Panc1 (cell line): ENCODE data around the gene LOXL3. TPM values are rescaled to one million over a fixed set of nuclear protein-coding genes. Genes with fewer than 3 reads are reported as not detected.

ENCODE experiments used
- ATAC-seq: fragments of 200-7000 bp; cut with Tn5 transposase; 2 replicates; pipeline ENCODE4 v1.9.1; 2020; ENCODE audit warnings: mild to moderate bottlenecking, moderate library complexity
- BruUV-seq: library from RNA; stranded (reverse); fragments of 400-500 nt; replicated peaks from 2 replicates; lab custom pipeline; 2021; lab: Mats Ljungman, UMichigan
- CTCF ChIA-PET: fragments of 300-600 bp; sonication (Branson Sonifier 250); formaldehyde crosslinking; loops from one replicate; lab custom pipeline; 2022; ENCODE audit warnings: antibody characterized with exemption; lab: Charles Lee
- POLR2A ChIA-PET: fragments of 300-600 bp; sonication (Branson Sonifier 250); formaldehyde crosslinking; loops from one replicate; lab custom pipeline; 2022; ENCODE audit warnings: antibody characterized with exemption; lab: Charles Lee
- DNase-seq: peaks from one replicate; pipeline ENCODE4 v3.0.0-alpha.2; 2010; ENCODE audit warnings: low read depth, low spot score
- H3K27ac ChIP-seq: 2 replicates; pipeline ENCODE4 v1.5.1; 2011; ENCODE audit warnings: mild to moderate bottlenecking, low read length, inconsistent platforms
- H3K27me3 ChIP-seq: fragments of 200-500 bp; sonication (Bioruptor generic); 2 replicates; pipeline ENCODE4 v1.6.0; 2014; ENCODE audit warnings: low read length, inconsistent platforms; ENCODE audit not compliant: control insufficient read depth, insufficient read depth
- H3K36me3 ChIP-seq: fragments of 200-500 bp; sonication (Bioruptor generic); 2 replicates; pipeline ENCODE4 v1.5.1; 2014; ENCODE audit warnings: inconsistent platforms, mild to moderate bottlenecking, low read length, moderate library complexity; ENCODE audit not compliant: control insufficient read depth, insufficient read depth
- H3K4me1 ChIP-seq: 2 replicates; pipeline ENCODE4 v1.5.1; 2011; ENCODE audit warnings: inconsistent platforms, mild to moderate bottlenecking, low read length, moderate library complexity; ENCODE audit not compliant: control insufficient read depth, insufficient read depth
- H3K4me3 ChIP-seq, 2 experiments: 2 replicates each; pipeline ENCODE4 v1.5.1; 2011 to 2012; ENCODE audit warnings: low read depth in 2 of 2, low read length in 2 of 2, mild to moderate bottlenecking in 2 of 2, inconsistent platforms in 1 of 2, moderate library complexity in 1 of 2
- H3K9me3 ChIP-seq: fragments of 200-500 bp; sonication (Bioruptor generic); 2 replicates; pipeline ENCODE4 v1.5.1; 2014; ENCODE audit warnings: low read depth, mild to moderate bottlenecking, inconsistent platforms, low read length, moderate library complexity; ENCODE audit not compliant: control insufficient read depth, insufficient read depth
- POLR2AphosphoS5 ChIP-seq: IDR thresholded peaks from 2 replicates; pipeline ENCODE4 v1.6.1; 2012; ENCODE audit warnings: mild to moderate bottlenecking, low read depth, low read length, moderate library complexity
- REST ChIP-seq, 2 experiments: IDR thresholded peaks; 2 replicates each; pipeline ENCODE4 v1.6.1; 2011 to 2012; ENCODE audit warnings: low read depth in 2 of 2, control low read depth in 1 of 2, low read length in 1 of 2, mild to moderate bottlenecking in 1 of 2, moderate library complexity in 1 of 2; ENCODE audit not compliant: insufficient read depth in 1 of 2
- SIN3A ChIP-seq: IDR thresholded peaks from 2 replicates; pipeline ENCODE4 v1.6.1; 2012; ENCODE audit warnings: low read depth, mild to moderate bottlenecking, low read length, moderate library complexity, borderline replicate concordance; ENCODE audit not compliant: insufficient read depth
- TCF7L2 ChIP-seq: IDR thresholded peaks from 2 replicates; pipeline ENCODE4 v1.6.1; 2011; ENCODE audit warnings: mild to moderate bottlenecking, low read depth, low read length, inconsistent platforms
- in situ Hi-C: cut with HindIII; loops from 2 replicates; pipeline ENCODE4 v1.10.0; 2016; ENCODE audit warnings: low sequenced_read_pairs, low pct_unique_long_range_greater_than_20kb
- intact Hi-C: fragments of 100-400 bp; cut with micrococcal nuclease; formaldehyde crosslinking; loops from one replicate; pipeline ENCODE4 v1.10.0; 2022; ENCODE audit not compliant: unreplicated experiment
- total RNA-seq: library from RNA; stranded (reverse); gene quantifications from one replicate; pipeline ENCODE4 v1.2.1, GENCODE V29; 2021; ENCODE audit not compliant: unreplicated experiment
- TF ChIP-seq, protein P1 (sequence below): fragments of 450-650 bp; IDR thresholded peaks from 2 replicates; pipeline ENCODE4 v1.5.1; 2017; ENCODE audit warnings: mild to moderate bottlenecking

Gene LOXL3
- total RNA-seq, 1 experiment from 2014 or later = 1.0 TPM

GRCh38 chr2:74528600-74529356, 25.0 kb downstream of the LOXL3 start:
- POLR2A ChIA-PET = interaction anchor here (0.6 kb wide), 1 partner anchor 46 kb away, joined by 6 read pairs; no protein-coding TSS in a partner anchor
- BruUV-seq = no TSS peak
- Histone ChIP-seq H3K36me3 (peaks cover 3% of the 10 kb centered on the region), H3K4me1 (peaks cover 6% of the 10 kb centered on the region), H3K9me3 (no peaks in the 10 kb centered on the region), H3K27me3 (no peaks in the 10 kb centered on the region), H3K27ac (peak overlapping the region; percentile 92), H3K4me3 (peak overlapping the region; percentile 87 to 99)
- ATAC-seq (peak; percentile 26), DNase-seq (no peak)
- CTCF ChIA-PET = interaction anchor here (0.7 to 1.0 kb wide), 2 partner anchors 24 to 59 kb away, joined by 3 to 4 read pairs; no protein-coding TSS in a partner anchor
- TF ChIP-seq TCF7L2 (no peak), SIN3A (no peak), POLR2AphosphoS5 (no peak), REST (IDR thresholded peaks at IDR 0.05; ENCODE audit: insufficient read depth in 1 of 2, low read depth in 2 of 2, low read length in 1 of 2) (no peak)
- TF ChIP-seq, protein P1, sequence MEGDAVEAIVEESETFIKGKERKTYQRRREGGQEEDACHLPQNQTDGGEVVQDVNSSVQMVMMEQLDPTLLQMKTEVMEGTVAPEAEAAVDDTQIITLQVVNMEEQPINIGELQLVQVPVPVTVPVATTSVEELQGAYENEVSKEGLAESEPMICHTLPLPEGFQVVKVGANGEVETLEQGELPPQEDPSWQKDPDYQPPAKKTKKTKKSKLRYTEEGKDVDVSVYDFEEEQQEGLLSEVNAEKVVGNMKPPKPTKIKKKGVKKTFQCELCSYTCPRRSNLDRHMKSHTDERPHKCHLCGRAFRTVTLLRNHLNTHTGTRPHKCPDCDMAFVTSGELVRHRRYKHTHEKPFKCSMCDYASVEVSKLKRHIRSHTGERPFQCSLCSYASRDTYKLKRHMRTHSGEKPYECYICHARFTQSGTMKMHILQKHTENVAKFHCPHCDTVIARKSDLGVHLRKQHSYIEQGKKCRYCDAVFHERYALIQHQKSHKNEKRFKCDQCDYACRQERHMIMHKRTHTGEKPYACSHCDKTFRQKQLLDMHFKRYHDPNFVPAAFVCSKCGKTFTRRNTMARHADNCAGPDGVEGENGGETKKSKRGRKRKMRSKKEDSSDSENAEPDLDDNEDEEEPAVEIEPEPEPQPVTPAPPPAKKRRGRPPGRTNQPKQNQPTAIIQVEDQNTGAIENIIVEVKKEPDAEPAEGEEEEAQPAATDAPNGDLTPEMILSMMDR = no peak
- in situ Hi-C loops (no loop called here), intact Hi-C loops (no loop called here)

DNA sequence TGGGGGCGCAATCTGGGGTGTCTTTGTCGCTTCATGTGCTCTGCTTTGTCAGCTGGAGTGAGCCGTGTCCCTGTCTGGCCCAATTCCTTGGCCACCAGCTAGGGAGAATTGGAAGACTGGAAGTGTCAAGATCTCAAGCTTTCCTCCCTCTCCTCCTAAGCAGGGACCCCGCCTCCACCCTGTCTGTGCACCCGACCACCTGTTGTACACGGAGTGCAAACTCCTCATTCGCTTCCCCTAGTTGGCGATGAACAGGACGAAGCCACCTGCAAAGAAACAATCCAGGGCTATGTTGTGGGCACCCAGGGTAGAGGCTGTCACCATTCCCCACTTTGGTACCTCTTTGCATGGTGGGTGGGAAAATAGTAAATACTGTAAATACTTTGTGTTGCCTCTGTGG, 26.0 kb downstream of the LOXL3 start:
- TF ChIP-seq, protein P1 = no peak
- no peak for TF ChIP-seq TCF7L2
- TF ChIP-seq POLR2AphosphoS5 = no peak
- no peak for TF ChIP-seq REST (IDR thresholded peaks at IDR 0.05; ENCODE audit: insufficient read depth in 1 of 2, low read depth in 2 of 2, low read length in 1 of 2)
- TF ChIP-seq SIN3A = no peak
- H3K4me1 ChIP-seq = peaks cover 6% of the 10 kb centered on the region
- no peak overlapping the region for H3K4me3 ChIP-seq
- in situ Hi-C loops (no loop called here), intact Hi-C loops (no loop called here)
- peaks cover 3% of the 10 kb centered on the region for H3K36me3 ChIP-seq
- H3K9me3 ChIP-seq = no peaks in the 10 kb centered on the region
- ChIA-PET POLR2A (no interaction called here), CTCF (no interaction called here)
- DNase-seq (no peak), ATAC-seq (no peak)
- no peak overlapping the region for H3K27ac ChIP-seq
- no peaks in the 10 kb centered on the region for H3K27me3 ChIP-seq
- BruUV-seq = TSS peak; percentile 92
